ENCODE data around the gene ETV3L.

The ETV3L gene

GRCh38 chr1:157045250-157046218 lies 54.1 kb downstream of the ETV3L start, which contains the start of gene ARHGEF11 (continued):
- no peak for TF ChIP-seq ZNF341 (tag by site-specific recombination; IDR thresholded peaks at IDR 0.05; ENCODE audit: low read depth)
- no peak for TF ChIP-seq GLI4 (tag by site-specific recombination; IDR thresholded peaks at IDR 0.05)
- peak; percentile 30 for TF ChIP-seq ZNF596 (tag by site-specific recombination; IDR thresholded peaks at IDR 0.05)
- TF ChIP-seq ZNF654 (tag by site-specific recombination; IDR thresholded peaks at IDR 0.05; ENCODE audit: low read depth) = no peak
- no peak for TF ChIP-seq BCL11B (tag by site-specific recombination; IDR thresholded peaks at IDR 0.05; ENCODE audit: low read depth)
- TF ChIP-seq ZNF18 (tag by site-specific recombination; IDR thresholded peaks at IDR 0.05) = no peak
- TF ChIP-seq ZEB2 (tag by site-specific recombination; IDR thresholded peaks at IDR 0.05) = peak; percentile 40; the same call in 1 of the 2 replicates
- TF ChIP-seq KLF10 (tag by site-specific recombination; IDR thresholded peaks at IDR 0.05) = peak; percentile 72; the same call in 1 of the 2 replicates
- TF ChIP-seq MEIS1 (CRISPR knock-in tag; IDR thresholded peaks at IDR 0.05; ENCODE audit: borderline replicate concordance) = no peak
- no peak for TF ChIP-seq ZNF133 (tag by site-specific recombination; IDR thresholded peaks at IDR 0.05)
- no peak for TF ChIP-seq ZNF148 (tag by site-specific recombination; IDR thresholded peaks at IDR 0.05; ENCODE audit: borderline replicate concordance)
- TF ChIP-seq BCL11A (tag by site-specific recombination; IDR thresholded peaks at IDR 0.05; ENCODE audit: low read depth) = no peak
- no peak for TF ChIP-seq ZNF24 (tag by site-specific recombination; IDR thresholded peaks at IDR 0.05)
- TF ChIP-seq INSM2 (tag by site-specific recombination; IDR thresholded peaks at IDR 0.05) = no peak
- TF ChIP-seq ZSCAN4 (tag by site-specific recombination; IDR thresholded peaks at IDR 0.05) = no peak
- no peak for TF ChIP-seq ZNF785 (tag by site-specific recombination; IDR thresholded peaks at IDR 0.05)
- TF ChIP-seq ZNF132 (tag by site-specific recombination; IDR thresholded peaks at IDR 0.05; ENCODE audit: borderline replicate concordance) = no peak
- no peak for TF ChIP-seq ZNF214 (tag by site-specific recombination; IDR thresholded peaks at IDR 0.05; ENCODE audit: borderline replicate concordance)
- TF ChIP-seq ZNF366 (tag by site-specific recombination; conservative IDR thresholded peaks at IDR 0.05) = peak; percentile 54
- TF ChIP-seq ZBTB48 (tag by site-specific recombination; IDR thresholded peaks at IDR 0.05) = no peak
- TF ChIP-seq ZNF138 (tag by site-specific recombination; IDR thresholded peaks at IDR 0.05; ENCODE audit: borderline replicate concordance) = no peak
- 0 out of 2 replicates have a peak, but pooled peaks have one; percentile 58 for TF ChIP-seq ZFP37 (tag by site-specific recombination; IDR thresholded peaks at IDR 0.05)
- no peak for TF ChIP-seq OSR2 (tag by site-specific recombination; IDR thresholded peaks at IDR 0.05)
- TF ChIP-seq ZBTB44 (tag by site-specific recombination; IDR thresholded peaks at IDR 0.05) = no peak
- no peak for TF ChIP-seq KLF1 (tag by site-specific recombination; IDR thresholded peaks at IDR 0.05)
- TF ChIP-seq ZFHX2 (tag by site-specific recombination; conservative IDR thresholded peaks at IDR 0.05) = no peak; the same call in 1 of the 2 replicates
- TF ChIP-seq ZNF155 (tag by site-specific recombination; IDR thresholded peaks at IDR 0.05) = no peak
- no peak; the same call in 1 of the 2 replicates for TF ChIP-seq ZBTB20 (tag by site-specific recombination; IDR thresholded peaks at IDR 0.05)
- no peak for TF ChIP-seq ZNF544 (tag by site-specific recombination; IDR thresholded peaks at IDR 0.05)
- TF ChIP-seq ZNF639 (tag by site-specific recombination; IDR thresholded peaks at IDR 0.05) = no peak

Data from HEK293 (cell line).